HCT116 (cell line): Measurements from ENCODE around the gene SETD1A.

Source experiments
- CTCF ChIP-seq, 3 experiments: fragments of 200-600 bp in 1 of 3; sonication (generic) in 1 of 3; IDR thresholded peaks in 2 of 3; conservative IDR thresholded peaks in 1 of 3; 2 replicates each; pipeline ENCODE4 v1.5.1; 2012 to 2017; ENCODE audit warnings: low read depth in 2 of 3, low read length in 2 of 3, antibody characterized with exemption in 1 of 3, borderline replicate concordance in 1 of 3, control low read depth in 1 of 3, mild to moderate bottlenecking in 1 of 3, mixed read lengths in 1 of 3, mixed run types in 1 of 3, moderate library complexity in 1 of 3; ENCODE audit not compliant: insufficient read depth in 1 of 3
- EZH2 ChIP-seq: fragments of 200-600 bp; sonication (generic); IDR thresholded peaks from 2 replicates; pipeline ENCODE4 v1.6.1; 2017; ENCODE audit warnings: antibody characterized with exemption, mixed run types
- MAX ChIP-seq: IDR thresholded peaks from 2 replicates; pipeline ENCODE4 v1.6.1; 2012
- POLR2A ChIP-seq: IDR thresholded peaks from 2 replicates; pipeline ENCODE4 v1.7.0; 2011; ENCODE audit warnings: borderline replicate concordance; ENCODE audit not compliant: insufficient read depth, insufficient read length; ENCODE audit errors: extremely low read depth
- POLR2AphosphoS5 ChIP-seq: IDR thresholded peaks from 2 replicates; pipeline ENCODE4 v1.6.1; 2011; ENCODE audit warnings: mild to moderate bottlenecking, low read depth, low read length, moderate library complexity
- RAD21 ChIP-seq: IDR thresholded peaks from 2 replicates; pipeline ENCODE4 v1.6.1; 2012; ENCODE audit warnings: low read depth, mild to moderate bottlenecking
- REST ChIP-seq: IDR thresholded peaks from 2 replicates; pipeline ENCODE4 v1.6.1; 2012; ENCODE audit warnings: low read depth
- SIN3A ChIP-seq: IDR thresholded peaks from 2 replicates; pipeline ENCODE4 v1.6.1; 2012; ENCODE audit warnings: low read depth
- SP1 ChIP-seq: IDR thresholded peaks from 2 replicates; pipeline ENCODE4 v1.6.1; 2012; ENCODE audit warnings: low read depth
- SRF ChIP-seq: IDR thresholded peaks from 2 replicates; pipeline ENCODE4 v1.6.1; 2012; ENCODE audit warnings: low read depth
- TCF7L2 ChIP-seq: IDR thresholded peaks from 2 replicates; pipeline ENCODE4 v1.7.0; 2011; ENCODE audit warnings: borderline replicate concordance, inconsistent platforms; ENCODE audit not compliant: insufficient read depth, insufficient read length; ENCODE audit errors: extremely low read depth
- YY1 ChIP-seq: IDR thresholded peaks from 2 replicates; pipeline ENCODE4 v1.6.1; 2011; ENCODE audit warnings: low read length, low read depth, moderate library complexity, mild to moderate bottlenecking; ENCODE audit not compliant: insufficient replicate concordance; ENCODE audit errors: extremely low read depth
- ZFX ChIP-seq: fragments of 450-650 bp; IDR thresholded peaks from 2 replicates; pipeline ENCODE4 v1.6.1; 2017

GRCh38 chr16:30971298-30971697 lies 13.7 kb downstream of the SETD1A start:
- TF ChIP-seq TCF7L2: no peak
- TF ChIP-seq CTCF (IDR thresholded peaks at IDR 0.05 in 2 of 3, conservative IDR thresholded peaks at IDR 0.05 in 1 of 3; ENCODE audit: borderline replicate concordance in 1 of 3, insufficient read depth in 1 of 3, low read depth in 2 of 3, low read length in 2 of 3): no peak
- TF ChIP-seq POLR2A: no peak
- TF ChIP-seq POLR2AphosphoS5: no peak
- no peak for TF ChIP-seq SIN3A
- no peak for TF ChIP-seq SP1
- TF ChIP-seq EZH2: no peak
- TF ChIP-seq RAD21: no peak
- no peak for TF ChIP-seq SRF
- no peak for TF ChIP-seq YY1
- TF ChIP-seq MAX: no peak
- TF ChIP-seq REST: no peak
- no peak for TF ChIP-seq ZFX
